GM21786 (cell line): ENCODE measurements around the gene STK38L.

Experiments
- ATAC-seq: cut with Tn5 transposase; IDR thresholded peaks from one replicate; pipeline ENCODE4 v1.9.1; 2021; ENCODE audit not compliant: unreplicated experiment

STK38L gene

DNA sequence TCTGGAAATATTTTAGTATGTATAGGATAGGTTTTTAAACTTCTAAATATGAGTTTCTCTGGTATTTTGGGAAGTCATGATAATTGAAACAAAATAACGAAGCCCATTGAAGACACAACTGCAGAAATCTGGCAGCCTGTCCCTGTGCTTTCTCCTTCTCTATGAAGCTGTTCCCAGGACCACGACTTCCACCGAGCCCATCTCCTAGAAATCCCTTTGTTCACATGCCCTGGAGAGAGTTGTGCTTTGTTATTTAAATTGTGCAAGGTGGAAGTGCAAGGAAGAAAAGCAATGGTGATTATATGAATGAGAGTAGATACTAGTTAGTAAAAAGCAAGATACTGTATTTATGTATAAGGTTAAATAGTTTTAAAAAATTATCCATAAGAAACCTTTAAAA lies 32.2 kb downstream of the STK38L start:
- ATAC-seq, result no peak

DNA sequence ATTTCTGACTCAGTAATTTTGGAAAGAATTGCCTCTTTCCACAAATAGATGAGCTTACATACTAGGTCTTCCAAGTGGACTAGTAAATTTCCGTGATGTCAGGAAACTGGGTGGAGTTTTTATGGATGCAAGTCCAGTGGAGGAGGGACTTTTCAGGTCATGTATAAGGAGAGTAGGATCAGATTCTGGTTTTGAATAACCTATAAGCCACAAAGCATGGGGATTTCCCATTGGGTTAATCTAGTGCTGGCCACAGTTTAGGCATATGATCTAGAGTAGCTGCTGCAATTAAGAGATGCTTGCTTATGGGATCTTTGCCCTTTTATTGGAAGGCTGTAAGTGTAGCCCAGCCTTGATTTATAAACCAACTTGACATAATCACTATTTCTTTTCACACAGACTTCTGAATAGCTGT lies 33.8 kb downstream of the STK38L start:
- ATAC-seq, result peak; percentile 84

DNA sequence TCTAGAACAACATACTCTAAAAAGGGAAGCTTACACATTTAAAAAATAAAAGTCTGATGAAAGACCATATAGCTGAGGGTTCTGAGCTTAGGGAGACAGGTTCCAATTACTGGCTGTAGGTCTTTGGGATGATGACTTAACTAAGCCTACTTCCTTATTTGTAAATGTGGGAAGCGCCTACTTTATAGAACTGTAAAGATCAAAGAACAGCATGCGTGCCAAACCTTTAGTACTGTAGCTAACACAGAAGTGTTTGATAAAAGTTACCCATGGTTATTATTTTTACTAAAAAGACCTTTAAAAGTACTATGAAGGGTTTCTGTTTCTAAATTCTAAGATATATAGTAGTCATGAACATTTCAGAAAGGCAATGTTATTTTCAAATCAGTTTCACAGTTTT lies 35.7 kb downstream of the STK38L start:
- no peak for ATAC-seq

DNA sequence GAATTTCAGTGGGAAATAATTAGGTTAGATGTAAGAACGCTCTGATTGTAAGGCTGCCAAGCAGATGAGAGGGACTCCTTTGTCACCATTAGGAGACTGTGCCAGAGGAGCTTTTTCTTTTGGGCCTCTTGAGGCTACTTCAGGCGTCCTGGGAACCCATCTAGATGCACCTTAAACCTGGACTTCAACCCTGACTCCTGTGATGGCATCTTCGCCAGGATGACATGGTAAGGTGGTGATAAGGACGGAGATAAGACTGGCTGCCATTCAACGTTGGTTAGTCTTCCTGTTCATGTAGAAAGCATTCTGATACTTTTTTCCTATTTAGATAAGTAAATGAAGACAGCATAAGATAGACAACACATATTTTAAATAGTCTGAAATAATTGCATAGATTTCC lies 36.3 kb downstream of the STK38L start:
- ATAC-seq, result no peak

DNA sequence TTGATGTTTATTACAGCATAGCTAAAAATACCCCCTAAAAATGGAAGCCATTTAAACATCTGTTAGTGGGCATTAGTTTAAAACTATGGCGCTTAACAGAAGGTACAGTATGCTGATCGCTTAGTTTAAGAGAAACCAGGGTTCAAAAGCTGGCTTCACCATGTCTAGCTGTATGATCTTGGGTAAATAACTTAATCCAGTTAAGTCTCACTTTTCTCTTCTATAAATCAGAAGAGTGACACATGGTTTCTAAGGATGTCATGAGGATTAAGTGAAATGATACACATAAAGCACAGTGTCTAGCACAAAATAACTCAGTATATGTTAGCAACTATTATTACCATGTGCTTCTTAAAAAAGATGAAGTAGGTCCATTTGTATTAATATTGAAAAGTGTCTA lies 38.7 kb downstream of the STK38L start:
- ATAC-seq, result no peak

DNA sequence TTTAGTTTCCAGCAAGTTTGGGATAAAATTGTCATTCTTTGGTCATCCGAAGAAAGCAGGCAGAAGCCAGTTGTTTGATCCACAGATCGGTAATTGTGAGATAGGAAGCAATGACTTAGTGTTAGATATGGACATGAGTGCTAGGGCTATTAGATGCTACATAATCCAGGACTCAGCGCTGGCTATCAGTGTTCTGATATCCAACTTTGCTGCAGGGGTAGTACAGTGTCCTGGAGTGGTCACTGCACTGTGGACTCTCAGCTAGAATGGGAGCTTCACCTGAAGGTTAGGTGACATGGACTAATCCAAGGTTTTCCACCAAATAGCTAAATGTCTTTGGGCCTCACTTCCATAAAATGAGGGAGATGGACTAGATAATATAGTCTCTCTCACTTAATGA lies 39.9 kb downstream of the STK38L start:
- no peak for ATAC-seq

DNA sequence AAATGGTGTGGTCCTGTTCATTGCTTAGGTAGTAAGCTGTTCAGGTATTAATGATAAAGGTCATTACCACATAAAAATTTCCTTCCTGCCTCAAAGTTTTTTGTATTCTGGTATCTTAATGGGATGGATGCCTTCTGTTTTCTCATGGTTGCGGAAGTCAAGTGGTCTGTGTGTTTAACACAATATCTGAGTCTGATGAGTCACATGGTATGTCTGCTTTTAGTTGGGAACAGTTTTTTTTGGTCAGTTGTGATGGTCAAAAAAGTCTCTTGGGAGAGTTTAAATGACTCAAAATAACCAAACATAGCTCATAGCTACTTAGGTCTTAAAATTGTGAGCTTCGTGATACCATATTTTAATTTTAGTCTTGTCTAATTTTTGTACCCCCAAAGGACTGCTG lies 40.7 kb downstream of the STK38L start:
- peak; percentile 76 for ATAC-seq

DNA sequence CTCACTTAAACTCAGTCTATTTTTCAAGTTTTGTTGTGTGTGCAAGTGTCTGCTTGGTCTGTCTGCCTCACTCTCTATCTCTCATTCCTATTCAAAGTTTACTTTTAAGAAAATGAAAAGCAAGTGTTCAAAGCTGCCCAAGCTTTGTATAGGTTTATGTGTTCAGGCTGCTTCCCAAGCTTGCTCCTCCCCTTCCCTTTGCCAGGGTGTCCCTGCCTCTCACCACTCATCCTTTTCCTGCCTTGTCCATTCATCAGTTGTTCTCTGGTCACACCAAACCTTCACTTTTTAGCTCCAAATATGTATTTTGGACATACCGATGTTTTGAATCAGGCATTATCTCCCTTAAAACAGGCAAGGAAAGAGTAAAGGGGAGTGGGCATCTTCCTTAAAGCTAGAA lies 41.3 kb downstream of the STK38L start:
- ATAC-seq, result no peak

DNA sequence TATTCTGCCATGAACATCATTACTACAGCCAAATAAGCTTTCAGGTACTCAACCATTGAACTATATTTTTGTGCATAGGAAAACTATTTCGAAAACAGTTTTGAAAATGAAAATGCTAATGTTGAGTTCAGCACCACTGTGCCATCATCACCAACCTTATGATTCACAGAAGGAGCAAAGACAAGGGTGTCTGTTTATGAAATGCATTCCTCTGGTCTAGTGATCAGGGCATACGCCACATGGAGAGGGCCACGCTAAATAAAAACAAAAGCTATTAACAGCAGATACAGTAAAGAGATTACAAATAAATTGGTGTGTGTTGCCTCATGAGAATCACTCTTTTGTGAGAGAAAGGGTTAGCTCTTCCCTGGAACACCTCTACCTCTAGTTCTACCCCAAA lies 45.3 kb downstream of the STK38L start:
- no peak for ATAC-seq

DNA sequence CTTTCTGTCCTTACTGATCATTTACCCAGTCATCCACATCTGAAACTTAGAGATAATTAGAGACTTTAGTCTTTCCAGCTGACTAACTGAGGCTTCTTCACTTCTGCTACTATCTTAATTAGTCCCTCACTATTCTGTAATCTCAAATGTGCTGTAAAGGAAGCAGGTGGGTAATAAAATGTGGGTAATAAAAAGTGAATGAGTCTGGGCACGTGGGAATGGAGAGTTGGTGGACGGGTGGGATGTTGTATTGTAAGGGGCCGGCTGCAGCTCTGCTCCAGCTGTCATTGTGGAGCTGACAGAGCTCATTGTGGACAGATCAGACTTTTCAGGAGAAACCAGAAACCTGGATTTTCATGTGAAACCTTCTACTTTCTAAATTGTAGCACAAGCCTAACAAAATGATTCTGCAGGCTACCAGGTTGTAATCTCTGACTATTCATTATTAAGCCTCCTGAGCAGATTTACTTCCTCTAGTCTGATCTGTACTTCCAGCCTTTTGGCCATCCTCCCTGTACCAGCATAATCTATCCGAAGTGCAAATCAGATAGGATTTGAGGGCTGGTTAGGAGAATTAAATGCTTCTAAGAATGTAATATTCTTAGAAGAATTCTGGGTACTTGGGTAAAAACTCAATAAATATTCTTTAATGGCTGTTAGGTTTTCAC lies 46.5 kb downstream of the STK38L start:
- no peak for ATAC-seq

DNA sequence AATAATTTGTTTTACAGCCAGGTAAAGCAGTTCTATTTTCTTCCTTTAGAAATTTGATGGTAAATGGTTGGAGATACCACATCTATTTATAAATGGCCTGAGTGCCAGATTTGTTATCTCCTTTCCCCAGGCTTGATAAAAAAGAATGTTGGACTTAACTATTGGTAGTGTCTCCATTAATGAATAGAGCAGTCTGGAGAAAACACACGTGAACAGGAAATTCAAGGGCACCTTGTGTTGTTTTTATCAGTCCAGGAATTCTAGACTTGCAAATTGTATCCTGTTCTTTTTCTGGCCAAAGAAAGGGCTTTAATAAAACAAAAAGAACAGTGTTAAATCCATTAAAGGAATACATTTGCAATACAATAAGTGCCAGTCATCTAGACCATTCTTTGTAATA lies 47.8 kb downstream of the STK38L start:
- no peak for ATAC-seq

DNA sequence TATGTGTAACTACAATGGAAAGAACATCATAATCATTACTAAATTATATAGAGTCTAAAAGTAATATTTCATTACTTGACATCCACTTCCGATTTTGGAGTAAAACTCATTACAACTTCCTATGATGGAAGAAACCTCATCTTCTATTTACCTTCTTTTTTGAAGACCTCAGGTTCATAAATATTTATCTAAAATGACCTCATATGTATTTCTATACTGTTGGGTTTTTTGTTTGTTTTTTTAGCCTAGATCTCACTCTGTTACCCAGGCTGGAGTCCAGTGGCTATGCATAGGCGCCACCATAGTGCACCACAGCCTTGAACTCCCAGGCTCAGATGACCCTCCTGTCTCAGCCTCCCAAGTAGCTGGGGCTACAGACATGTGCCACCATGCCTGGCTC lies 48.6 kb downstream of the STK38L start:
- ATAC-seq, result no peak

DNA sequence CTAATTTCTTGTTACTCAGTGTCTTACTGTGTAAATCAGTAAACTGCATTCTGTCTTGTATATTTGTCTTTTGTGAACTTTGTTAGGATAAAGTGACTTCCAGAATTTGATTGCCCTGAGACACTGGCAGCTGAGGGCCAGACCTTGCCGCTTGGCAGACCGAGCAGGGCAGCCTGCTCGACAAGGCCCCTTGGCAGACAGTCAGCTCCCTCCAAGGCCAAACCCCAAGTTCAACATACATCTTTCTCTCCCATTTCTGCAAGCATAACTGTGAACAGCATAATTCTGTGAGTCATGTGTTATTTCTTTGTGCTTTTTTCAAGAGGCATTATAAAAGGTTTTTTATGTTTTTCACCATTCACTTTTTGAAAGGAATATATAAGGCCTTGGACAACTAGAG lies 49.4 kb downstream of the STK38L start:
- ATAC-seq, result no peak

DNA sequence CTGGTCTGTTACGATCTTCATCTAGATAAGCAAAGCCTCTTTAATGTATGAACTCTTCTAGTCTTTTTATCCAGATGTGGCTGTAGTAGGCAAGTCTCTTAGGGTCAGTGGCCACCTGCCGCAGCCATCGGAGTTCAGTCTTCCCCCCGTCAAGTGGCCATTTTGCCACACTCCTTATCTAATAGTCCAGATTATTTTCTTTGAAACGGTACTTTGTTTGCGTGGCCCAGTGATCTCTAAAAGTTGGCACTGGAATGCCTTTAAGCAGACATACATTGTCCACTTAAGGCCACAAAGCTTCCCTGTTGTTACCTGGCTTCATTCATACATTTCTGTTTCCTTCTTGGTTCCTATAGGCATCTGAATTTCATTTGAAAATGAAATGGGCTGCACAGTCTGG lies 52.6 kb downstream of the STK38L start:
- no peak for ATAC-seq

DNA sequence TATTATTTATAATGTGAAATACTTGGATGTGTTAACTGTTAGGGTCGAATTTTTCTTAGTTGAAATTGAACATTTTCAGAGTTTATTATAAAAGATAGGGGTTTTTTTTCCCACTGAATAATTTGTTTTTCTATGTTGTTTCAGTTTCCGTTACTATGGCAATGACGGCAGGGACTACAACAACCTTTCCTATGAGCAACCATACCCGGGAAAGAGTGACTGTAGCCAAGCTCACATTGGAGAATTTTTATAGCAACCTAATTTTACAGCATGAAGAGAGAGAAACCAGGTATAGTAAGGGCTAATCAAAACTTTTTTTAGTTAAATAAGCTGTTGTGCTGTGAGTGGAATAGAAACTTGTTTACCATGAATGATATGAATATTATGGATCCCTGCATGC lies 53.5 kb downstream of the STK38L start:
- no peak for ATAC-seq

DNA sequence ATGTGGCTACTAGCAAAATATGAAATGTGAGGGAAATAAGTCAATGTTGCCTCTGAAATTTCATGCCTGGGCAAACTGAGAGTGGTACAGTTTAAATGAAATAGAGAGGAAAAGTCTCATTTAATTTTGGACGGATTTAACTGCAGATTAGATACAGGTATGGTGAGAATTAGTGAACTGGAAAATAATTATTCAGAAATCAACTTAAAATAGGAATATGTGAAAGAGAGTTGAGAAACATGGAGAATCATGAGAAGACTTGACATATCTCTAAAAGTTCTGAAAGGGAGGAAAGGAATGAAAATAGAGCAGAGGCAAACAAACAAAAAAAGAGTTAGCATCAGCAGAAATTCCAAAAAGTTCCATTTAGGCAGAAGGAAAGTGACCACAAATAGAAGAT lies 55.0 kb downstream of the STK38L start:
- ATAC-seq, result no peak

DNA sequence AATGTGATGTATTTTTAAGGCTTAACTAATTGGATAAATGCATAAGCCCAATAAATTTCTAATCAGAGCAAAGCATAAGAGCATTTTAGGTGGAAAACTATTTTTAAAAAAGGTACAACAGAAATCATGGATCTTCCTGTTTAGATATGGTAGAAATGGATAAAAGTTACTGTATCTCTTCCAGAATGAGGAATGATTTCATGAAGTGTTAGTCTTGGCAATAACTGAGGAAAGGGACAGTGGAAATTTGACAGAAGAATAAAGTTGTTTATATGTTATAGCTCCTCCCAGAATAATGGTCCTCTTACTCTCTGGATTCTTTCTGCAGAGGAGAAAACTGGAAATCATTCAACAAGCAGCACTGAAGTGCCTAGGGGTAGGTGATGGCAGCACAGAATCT lies 56.1 kb downstream of the STK38L start:
- ATAC-seq, result no peak

DNA sequence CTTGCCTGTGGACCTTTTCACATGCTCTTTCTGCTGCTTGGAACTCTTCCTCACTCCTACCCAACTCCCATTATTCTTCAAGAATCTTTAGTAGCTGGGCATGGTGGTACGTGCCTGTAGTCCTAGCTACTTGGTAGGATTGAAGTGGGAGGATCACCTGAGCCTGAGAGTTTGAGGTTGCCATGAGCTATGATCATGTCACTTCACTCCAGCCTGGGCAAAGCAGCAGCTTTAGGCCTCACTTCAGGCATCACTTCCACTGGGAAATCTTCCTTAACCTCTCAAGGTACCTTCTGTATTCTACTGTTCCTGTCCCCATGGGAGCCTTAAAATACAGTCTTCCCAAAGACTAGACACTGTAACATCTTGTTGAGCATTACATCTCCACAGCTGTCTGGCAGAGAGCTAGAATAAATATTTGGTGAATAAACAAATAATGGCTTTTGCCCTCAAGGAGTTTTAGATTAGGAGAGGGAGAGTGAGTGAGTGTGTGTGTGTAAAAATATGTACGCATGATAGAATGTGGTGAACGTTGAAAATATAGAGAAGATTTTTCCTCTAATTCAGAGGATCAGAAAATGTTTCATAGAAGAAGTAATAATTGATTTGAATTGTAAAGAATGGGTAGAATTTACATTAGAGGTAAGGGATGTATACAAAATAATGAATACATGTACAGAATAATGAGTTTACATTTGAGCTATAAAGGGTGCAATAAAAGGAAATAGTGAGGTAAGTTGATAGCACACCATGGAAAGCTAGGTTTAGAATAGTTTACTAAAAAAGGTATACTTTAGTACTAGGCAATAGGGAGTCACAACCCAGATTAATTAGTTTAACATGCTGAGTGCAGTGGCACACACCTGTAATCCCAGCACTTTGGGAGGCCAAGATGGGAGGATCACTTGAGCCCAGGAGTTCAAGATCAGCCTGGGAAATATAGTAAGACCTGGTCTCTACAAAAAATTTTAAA lies 59.3 kb downstream of the STK38L start:
- ATAC-seq, result no peak

DNA sequence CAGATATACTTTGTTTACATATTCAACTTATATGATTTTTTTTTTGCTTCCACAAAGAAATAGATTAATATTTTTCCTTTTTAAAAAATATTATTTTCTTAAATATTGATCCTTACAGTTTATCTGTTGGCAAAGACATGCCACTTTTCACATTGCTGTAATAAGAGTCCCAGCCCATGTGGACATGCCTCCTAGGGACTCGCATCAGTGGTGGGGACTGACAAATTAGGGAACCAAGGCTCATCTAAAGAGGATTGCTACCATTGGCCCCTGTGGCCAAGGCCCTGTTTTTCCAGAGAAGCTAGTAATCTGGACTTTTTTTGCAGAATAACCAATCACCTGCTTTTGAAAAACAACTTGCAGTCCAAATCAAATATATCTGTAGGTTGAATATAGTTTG lies 60.8 kb downstream of the STK38L start:
- no peak for ATAC-seq

DNA sequence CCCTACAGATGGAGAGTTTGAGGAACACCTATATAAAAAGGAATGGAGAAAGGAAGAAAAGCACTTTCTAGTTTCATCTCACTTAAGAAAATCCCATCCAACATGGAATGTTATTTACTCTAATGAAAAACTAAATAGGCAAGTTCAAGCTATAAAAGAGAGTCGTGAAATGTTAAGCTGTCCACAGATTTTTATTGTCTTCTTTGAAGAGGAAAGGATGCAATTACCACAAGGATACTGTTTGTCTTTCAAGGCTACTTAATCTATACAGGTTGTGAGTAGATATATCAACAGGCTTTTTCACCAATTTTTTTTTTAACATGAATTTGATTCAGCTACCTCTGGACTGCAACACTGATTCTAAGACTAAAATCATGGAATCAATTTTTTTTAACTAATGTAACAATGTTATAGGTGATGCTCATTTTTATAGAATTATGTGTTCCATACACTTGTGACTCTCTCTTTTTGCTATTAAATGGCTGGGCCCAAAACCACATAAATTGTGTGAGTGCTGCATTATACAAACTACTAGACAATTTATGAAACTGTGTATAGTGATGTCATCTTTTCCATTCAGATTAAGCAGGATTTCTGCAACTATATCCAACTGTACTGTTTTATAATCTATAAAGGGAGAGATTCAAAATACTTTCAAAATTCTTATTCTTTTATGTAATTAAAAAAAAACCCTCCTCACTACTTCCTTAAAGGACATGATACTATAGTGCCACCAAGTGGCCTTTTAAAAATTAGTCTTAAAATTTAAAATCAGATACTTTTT lies 61.8 kb downstream of the STK38L start:
- no peak for ATAC-seq

DNA sequence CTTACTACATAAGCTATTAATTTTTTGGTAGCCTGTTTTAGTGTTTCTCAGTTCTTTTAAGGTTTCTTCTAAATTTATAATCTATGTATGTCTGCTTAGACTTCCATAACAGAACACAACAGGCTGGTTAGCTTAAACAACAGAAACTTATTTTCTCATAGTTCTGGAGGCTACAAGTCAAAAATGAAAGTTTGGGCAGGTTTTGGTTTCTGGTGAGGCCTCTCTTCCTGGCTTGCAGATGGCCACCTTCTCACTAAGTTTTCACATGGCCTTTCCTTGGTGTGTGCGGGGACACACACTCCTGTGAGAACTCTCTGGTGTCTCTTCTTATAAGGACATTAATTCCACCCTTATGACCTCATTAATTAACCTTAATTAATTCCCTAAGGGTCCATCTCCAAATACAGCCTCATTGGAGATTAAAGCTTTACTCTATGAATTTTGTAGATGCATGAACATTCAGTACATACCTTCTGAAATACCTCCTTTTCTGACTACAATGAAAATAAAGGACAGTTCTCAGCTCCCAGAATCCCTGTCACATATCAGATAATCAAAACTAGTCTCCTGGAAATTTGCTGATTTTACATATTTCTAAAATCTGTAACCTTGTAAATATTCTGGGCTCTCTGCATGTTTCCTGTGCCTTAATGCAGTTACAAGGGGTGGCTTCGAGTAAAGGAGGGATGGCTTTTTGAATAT lies 65.4 kb downstream of the STK38L start:
- peak; percentile 68 for ATAC-seq
